ENCODE results near the gene CHRNA7.

The CHRNA7 gene

DNA sequence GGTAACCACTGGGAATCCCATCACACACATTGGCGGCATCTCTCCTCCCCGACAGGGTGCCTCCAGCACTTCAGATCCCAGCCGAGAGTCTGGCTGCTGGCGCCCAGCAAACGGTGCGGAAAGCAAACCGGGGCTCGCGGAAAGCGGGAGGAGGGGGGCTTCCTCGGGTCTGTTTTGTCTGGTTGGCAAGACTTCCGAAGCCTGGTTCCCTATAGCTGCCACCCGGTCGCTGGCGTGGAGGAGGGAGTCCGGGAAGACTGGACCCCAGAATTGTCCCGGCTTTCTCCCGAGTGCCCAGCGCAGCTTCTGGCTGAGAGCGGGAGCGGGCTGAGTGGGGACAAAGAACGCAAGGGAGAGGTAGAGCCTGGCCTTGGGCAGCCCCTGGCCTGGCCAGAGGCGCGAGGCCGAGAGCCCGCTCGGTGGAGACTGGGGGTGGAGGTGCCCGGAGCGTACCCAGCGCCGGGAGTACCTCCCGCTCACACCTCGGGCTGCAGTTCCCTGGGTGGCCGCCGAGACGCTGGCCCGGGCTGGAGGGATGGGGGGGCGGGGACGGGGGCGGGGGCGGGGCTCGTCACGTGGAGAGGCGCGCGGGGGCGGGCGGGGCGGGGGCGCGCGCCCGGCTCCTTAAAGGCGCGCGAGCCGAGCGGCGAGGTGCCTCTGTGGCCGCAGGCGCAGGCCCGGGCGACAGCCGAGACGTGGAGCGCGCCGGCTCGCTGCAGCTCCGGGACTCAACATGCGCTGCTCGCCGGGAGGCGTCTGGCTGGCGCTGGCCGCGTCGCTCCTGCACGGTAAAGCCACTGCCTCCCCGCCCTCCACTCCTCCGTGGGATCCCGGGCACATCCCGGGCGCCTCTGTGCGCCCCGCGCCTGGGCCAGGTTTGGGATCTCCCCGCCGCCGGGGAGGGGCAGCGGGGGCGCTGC lies at the start of gene CHRNA7:
TSS of gene CHRNA7 (plus strand) at position 654 of the 920 bp plus-strand sequence. CDS start at position 734, 80 bp downstream.
- Histone ChIP-seq H3F3A (ENCODE audit: low read depth) (no peaks in the 10 kb centered on the region), H3K9me2 (replicated peaks; ENCODE audit: low read depth, low read length) (no peaks in the 10 kb centered on the region), H3K79me2 (ENCODE audit: insufficient read depth, low read length) (no peaks in the 10 kb centered on the region), H3K4me2 (ENCODE audit: low read depth, low read length, poor library complexity, severe bottlenecking) (peak within 1 kb of the TSS; percentile 89), H3K27me3 (ENCODE audit: insufficient read depth, low read length, poor library complexity, severe bottlenecking) (peaks cover 12% of the 10 kb centered on the region), H4K20me1 (ENCODE audit: insufficient read depth, low read length, poor library complexity, severe bottlenecking) (no peaks in the 10 kb centered on the region), H3K36me3 (ENCODE audit: insufficient read depth, low read length) (no peaks in the 10 kb centered on the region), H3K9ac (ENCODE audit: low read depth, low read length, poor library complexity, severe bottlenecking) (peak within 1 kb of the TSS; percentile 41), H3K4me3 (ENCODE audit: low read length, poor library complexity, severe bottlenecking) (peak within 1 kb of the TSS; percentile 72), H3K9me3 (ENCODE audit: insufficient read depth, low read depth, low read length) (no peaks in the 10 kb centered on the region), H2AFZ (ENCODE audit: low read length) (peak within 1 kb of the TSS; percentile 96), H3K4me1 (ENCODE audit: insufficient read depth, low read length, poor library complexity, severe bottlenecking) (peaks cover 6% of the 10 kb centered on the region)
- TF ChIP-seq, protein P1, sequence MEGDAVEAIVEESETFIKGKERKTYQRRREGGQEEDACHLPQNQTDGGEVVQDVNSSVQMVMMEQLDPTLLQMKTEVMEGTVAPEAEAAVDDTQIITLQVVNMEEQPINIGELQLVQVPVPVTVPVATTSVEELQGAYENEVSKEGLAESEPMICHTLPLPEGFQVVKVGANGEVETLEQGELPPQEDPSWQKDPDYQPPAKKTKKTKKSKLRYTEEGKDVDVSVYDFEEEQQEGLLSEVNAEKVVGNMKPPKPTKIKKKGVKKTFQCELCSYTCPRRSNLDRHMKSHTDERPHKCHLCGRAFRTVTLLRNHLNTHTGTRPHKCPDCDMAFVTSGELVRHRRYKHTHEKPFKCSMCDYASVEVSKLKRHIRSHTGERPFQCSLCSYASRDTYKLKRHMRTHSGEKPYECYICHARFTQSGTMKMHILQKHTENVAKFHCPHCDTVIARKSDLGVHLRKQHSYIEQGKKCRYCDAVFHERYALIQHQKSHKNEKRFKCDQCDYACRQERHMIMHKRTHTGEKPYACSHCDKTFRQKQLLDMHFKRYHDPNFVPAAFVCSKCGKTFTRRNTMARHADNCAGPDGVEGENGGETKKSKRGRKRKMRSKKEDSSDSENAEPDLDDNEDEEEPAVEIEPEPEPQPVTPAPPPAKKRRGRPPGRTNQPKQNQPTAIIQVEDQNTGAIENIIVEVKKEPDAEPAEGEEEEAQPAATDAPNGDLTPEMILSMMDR (conservative IDR thresholded peaks at IDR 0.05; ENCODE audit: low read length) = no peak
- TF ChIP-seq EZH2phosphoT487 (IDR thresholded peaks at IDR 0.05; ENCODE audit: borderline replicate concordance) = no peak

DNA sequence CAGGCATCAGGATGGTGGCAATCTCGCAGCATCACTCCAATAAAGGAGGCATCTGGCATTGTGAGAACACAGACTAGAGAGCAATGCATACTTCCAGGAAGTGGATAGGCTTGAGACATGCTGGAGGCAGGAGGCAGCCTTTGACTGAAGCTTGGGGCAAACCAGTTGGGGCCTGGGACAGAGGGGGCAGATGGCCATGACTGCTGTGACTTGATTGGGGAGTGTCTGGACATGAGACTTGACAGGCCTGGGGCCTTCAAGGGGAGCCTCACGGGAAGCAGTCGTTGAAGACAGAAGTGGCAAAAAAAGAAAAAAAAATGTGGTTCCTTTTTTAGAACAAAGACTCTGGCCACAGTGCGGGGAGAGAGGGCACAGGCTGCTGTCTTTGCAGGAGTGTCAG lies 44.7 kb upstream of the CHRNA7 start:
- Histone ChIP-seq H3K9me2 (replicated peaks; ENCODE audit: low read depth, low read length) (no peaks in the 10 kb centered on the region), H3K79me2 (ENCODE audit: insufficient read depth, low read length) (no peaks in the 10 kb centered on the region), H3K4me2 (ENCODE audit: low read depth, low read length, poor library complexity, severe bottlenecking) (no peak overlapping the region), H3K4me1 (ENCODE audit: insufficient read depth, low read length, poor library complexity, severe bottlenecking) (no peaks in the 10 kb centered on the region), H3K36me3 (ENCODE audit: insufficient read depth, low read length) (no peaks in the 10 kb centered on the region), H4K20me1 (ENCODE audit: insufficient read depth, low read length, poor library complexity, severe bottlenecking) (no peaks in the 10 kb centered on the region), H3K9me3 (ENCODE audit: insufficient read depth, low read depth, low read length) (no peaks in the 10 kb centered on the region), H3F3A (ENCODE audit: low read depth) (no peaks in the 10 kb centered on the region), H3K27me3 (ENCODE audit: insufficient read depth, low read length, poor library complexity, severe bottlenecking) (no peaks in the 10 kb centered on the region), H3K9ac (ENCODE audit: low read depth, low read length, poor library complexity, severe bottlenecking) (no peak overlapping the region), H2AFZ (ENCODE audit: low read length) (no peak overlapping the region), H3K4me3 (ENCODE audit: low read length, poor library complexity, severe bottlenecking) (no peak overlapping the region)
- TF ChIP-seq EZH2phosphoT487 (IDR thresholded peaks at IDR 0.05; ENCODE audit: borderline replicate concordance) = no peak
- TF ChIP-seq, protein P1 (conservative IDR thresholded peaks at IDR 0.05; ENCODE audit: low read length) = no peak

DNA sequence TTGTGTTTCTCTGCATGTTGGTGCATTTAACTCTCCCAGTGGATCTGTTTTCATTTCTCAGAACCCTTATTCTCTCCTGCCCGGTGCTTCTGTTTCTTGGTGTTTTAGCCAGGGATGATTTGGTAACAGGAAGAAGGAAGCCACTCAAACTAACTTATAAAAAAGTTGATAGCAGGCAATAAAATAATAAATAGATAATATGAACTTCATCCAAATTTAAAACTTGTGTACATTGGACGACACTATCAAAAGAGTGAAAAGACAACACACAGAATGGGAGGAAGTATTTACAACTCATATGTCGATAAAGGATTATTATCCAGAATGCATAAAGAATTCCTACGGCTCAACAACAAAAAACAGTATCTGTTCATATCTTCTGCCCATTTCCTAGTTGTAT lies 37.3 kb upstream of the CHRNA7 start:
- H4K20me1 ChIP-seq (ENCODE audit: insufficient read depth, low read length, poor library complexity, severe bottlenecking) = no peaks in the 10 kb centered on the region
- TF ChIP-seq EZH2phosphoT487 (IDR thresholded peaks at IDR 0.05; ENCODE audit: borderline replicate concordance) = no peak
- TF ChIP-seq, protein P1 (conservative IDR thresholded peaks at IDR 0.05; ENCODE audit: low read length) = no peak
- no peaks in the 10 kb centered on the region for H3K9me3 ChIP-seq (ENCODE audit: insufficient read depth, low read depth, low read length)
- no peaks in the 10 kb centered on the region for H3K79me2 ChIP-seq (ENCODE audit: insufficient read depth, low read length)
- H3K36me3 ChIP-seq (ENCODE audit: insufficient read depth, low read length) = no peaks in the 10 kb centered on the region
- no peak overlapping the region for H2AFZ ChIP-seq (ENCODE audit: low read length)
- H3K9ac ChIP-seq (ENCODE audit: low read depth, low read length, poor library complexity, severe bottlenecking) = no peak overlapping the region
- H3K4me3 ChIP-seq (ENCODE audit: low read length, poor library complexity, severe bottlenecking) = no peak overlapping the region
- H3F3A ChIP-seq (ENCODE audit: low read depth) = no peaks in the 10 kb centered on the region
- no peaks in the 10 kb centered on the region for H3K9me2 ChIP-seq (replicated peaks; ENCODE audit: low read depth, low read length)
- no peak overlapping the region for H3K4me2 ChIP-seq (ENCODE audit: low read depth, low read length, poor library complexity, severe bottlenecking)
- no peaks in the 10 kb centered on the region for H3K4me1 ChIP-seq (ENCODE audit: insufficient read depth, low read length, poor library complexity, severe bottlenecking)
- no peaks in the 10 kb centered on the region for H3K27me3 ChIP-seq (ENCODE audit: insufficient read depth, low read length, poor library complexity, severe bottlenecking)
